Measurements from ENCODE around the gene LNPEP. TPM values are rescaled to one million over a fixed set of nuclear protein-coding genes. Genes with fewer than 3 reads are reported as not detected.

LNPEP gene
- total RNA-seq, 1 experiment from 2014 or later: 18.8 TPM

GRCh38 chr5:96968614-96969013 is 32.7 kb downstream of the LNPEP start:
- H3K4me3 ChIP-seq: no peak overlapping the region
- DNase-seq: no peak
- H3K27me3 ChIP-seq (ENCODE audit: insufficient read depth, low read depth): no peaks in the 10 kb centered on the region
- H4K20me1 ChIP-seq (ENCODE audit: insufficient read depth): no peaks in the 10 kb centered on the region
- H3K9me2 ChIP-seq (ENCODE audit: insufficient read depth): no peaks in the 10 kb centered on the region
- H3K9me3 ChIP-seq (ENCODE audit: insufficient read depth, low read depth): no peaks in the 10 kb centered on the region
- TF ChIP-seq EZH2 (IDR thresholded peaks at IDR 0.05; ENCODE audit: low read depth) (no peak), CTCF (conservative IDR thresholded peaks at IDR 0.05) (no peak)
- peaks cover 15% of the 10 kb centered on the region; the same call in 1 of the 2 replicates for H3K79me2 ChIP-seq (ENCODE audit: low read depth)
- no peaks in the 10 kb centered on the region; the same call in 1 of the 2 replicates for H3F3A ChIP-seq (ENCODE audit: insufficient read depth, low read depth)
- no peaks in the 10 kb centered on the region for H3K36me3 ChIP-seq (ENCODE audit: low read depth)
- intact Hi-C loops (cut with micrococcal nuclease; ENCODE audit: unreplicated experiment): no loop called here
- BruUV-seq (replicated peaks): no TSS peak
- no peak overlapping the region for H3K4me2 ChIP-seq
- H3K27ac ChIP-seq: no peak overlapping the region
- ChIA-PET CTCF (no interaction called here), POLR2A (ENCODE audit: unreplicated experiment) (interaction anchor here (0.5 to 0.6 kb wide), 2 partner anchors 162 to 1500 kb away, joined by 3 to 4 read pairs; no protein-coding TSS in a partner anchor)
- H3K4me1 ChIP-seq (replicated peaks; ENCODE audit: insufficient read depth): peaks cover 15% of the 10 kb centered on the region
- no peak overlapping the region for H2AFZ ChIP-seq

GRCh38 chr5:96969366-96969765 is 33.5 kb downstream of the LNPEP start:
- Histone ChIP-seq H3K9me2 (ENCODE audit: insufficient read depth) (no peaks in the 10 kb centered on the region), H3K4me1 (replicated peaks; ENCODE audit: insufficient read depth) (peaks cover 15% of the 10 kb centered on the region), H2AFZ (no peak overlapping the region), H3F3A (ENCODE audit: insufficient read depth, low read depth) (no peaks in the 10 kb centered on the region; the same call in 1 of the 2 replicates), H3K27me3 (ENCODE audit: insufficient read depth, low read depth) (no peaks in the 10 kb centered on the region), H4K20me1 (ENCODE audit: insufficient read depth) (no peaks in the 10 kb centered on the region), H3K79me2 (ENCODE audit: low read depth) (peaks cover 15% of the 10 kb centered on the region; the same call in 1 of the 2 replicates), H3K4me2 (no peak overlapping the region), H3K9me3 (ENCODE audit: insufficient read depth, low read depth) (no peaks in the 10 kb centered on the region), H3K27ac (no peak overlapping the region), H3K4me3 (no peak overlapping the region), H3K36me3 (ENCODE audit: low read depth) (no peaks in the 10 kb centered on the region)
- DNase-seq: no peak
- ChIA-PET POLR2A (ENCODE audit: unreplicated experiment) (interaction anchor here (0.6 kb wide), 1 partner anchor 1500 kb away, joined by 4 read pairs; no protein-coding TSS in a partner anchor), CTCF (no interaction called here)
- TF ChIP-seq CTCF (conservative IDR thresholded peaks at IDR 0.05): no peak
- no peak for TF ChIP-seq EZH2 (IDR thresholded peaks at IDR 0.05; ENCODE audit: low read depth)
- no TSS peak for BruUV-seq (replicated peaks)
- intact Hi-C loops (cut with micrococcal nuclease; ENCODE audit: unreplicated experiment): no loop called here

GRCh38 chr5:96972599-96973334 is 36.9 kb downstream of the LNPEP start:
- no peaks in the 10 kb centered on the region for H3K9me2 ChIP-seq (ENCODE audit: insufficient read depth)

More at GRCh38 chr5:96972599-96973334, 36.9 kb downstream of the LNPEP start:
- Histone ChIP-seq H3F3A (ENCODE audit: insufficient read depth, low read depth) (no peaks in the 10 kb centered on the region), H3K36me3 (ENCODE audit: low read depth) (no peaks in the 10 kb centered on the region), H3K4me2 (no peak overlapping the region), H3K27ac (no peak overlapping the region), H3K79me2 (ENCODE audit: low read depth) (peaks cover 15% of the 10 kb centered on the region; the same call in 1 of the 2 replicates), H3K27me3 (ENCODE audit: insufficient read depth, low read depth) (no peaks in the 10 kb centered on the region), H4K20me1 (ENCODE audit: insufficient read depth) (no peaks in the 10 kb centered on the region), H3K4me1 (replicated peaks; ENCODE audit: insufficient read depth) (peaks cover 12% of the 10 kb centered on the region), H3K4me3 (no peak overlapping the region), H3K9me3 (ENCODE audit: insufficient read depth, low read depth) (no peaks in the 10 kb centered on the region), H2AFZ (no peak overlapping the region)
- no peak for DNase-seq
- ChIA-PET POLR2A (ENCODE audit: unreplicated experiment) (no interaction called here), CTCF (no interaction called here)
- TF ChIP-seq EZH2 (IDR thresholded peaks at IDR 0.05; ENCODE audit: low read depth): no peak
- no peak for TF ChIP-seq CTCF (conservative IDR thresholded peaks at IDR 0.05)
- no TSS peak for BruUV-seq (replicated peaks)
- intact Hi-C loops (cut with micrococcal nuclease; ENCODE audit: unreplicated experiment): no loop called here
